ENCODE measurements around the gene CLNK.

DNA sequence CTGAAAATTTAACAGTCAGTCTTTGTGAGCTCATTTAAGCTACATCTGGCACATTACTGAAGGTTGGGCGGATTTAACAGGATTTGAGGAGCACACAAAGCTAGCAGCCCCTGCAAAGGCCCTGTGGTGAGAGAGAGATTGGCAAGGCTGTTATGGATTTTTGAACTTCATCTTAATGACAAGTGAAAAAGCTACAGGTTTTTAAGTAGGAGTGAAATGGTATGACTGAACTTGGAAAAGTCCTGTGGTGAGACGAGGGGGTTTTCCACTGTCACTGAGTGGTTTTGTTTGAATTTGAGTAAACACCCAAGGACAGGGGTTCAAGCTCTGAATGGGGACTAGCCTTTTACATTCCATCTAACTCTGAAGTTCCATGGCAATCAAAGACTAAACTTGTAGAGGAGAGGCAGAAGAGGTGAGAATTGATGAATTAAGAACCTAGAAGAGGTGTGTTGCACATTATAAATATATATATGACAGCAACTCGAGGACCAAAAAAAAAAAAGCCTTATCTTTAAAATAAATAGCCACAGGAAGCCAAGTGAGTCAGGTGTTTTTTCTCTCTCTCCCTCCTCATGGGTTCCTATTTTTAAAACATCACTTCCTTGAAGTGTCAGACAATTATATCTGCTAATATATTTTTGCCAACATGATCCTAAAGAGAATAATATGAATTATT, 47.8 kb upstream of the CLNK start:
- no peak for TF ChIP-seq POLR2A (IDR thresholded peaks at IDR 0.05)
- TF ChIP-seq, protein P1, sequence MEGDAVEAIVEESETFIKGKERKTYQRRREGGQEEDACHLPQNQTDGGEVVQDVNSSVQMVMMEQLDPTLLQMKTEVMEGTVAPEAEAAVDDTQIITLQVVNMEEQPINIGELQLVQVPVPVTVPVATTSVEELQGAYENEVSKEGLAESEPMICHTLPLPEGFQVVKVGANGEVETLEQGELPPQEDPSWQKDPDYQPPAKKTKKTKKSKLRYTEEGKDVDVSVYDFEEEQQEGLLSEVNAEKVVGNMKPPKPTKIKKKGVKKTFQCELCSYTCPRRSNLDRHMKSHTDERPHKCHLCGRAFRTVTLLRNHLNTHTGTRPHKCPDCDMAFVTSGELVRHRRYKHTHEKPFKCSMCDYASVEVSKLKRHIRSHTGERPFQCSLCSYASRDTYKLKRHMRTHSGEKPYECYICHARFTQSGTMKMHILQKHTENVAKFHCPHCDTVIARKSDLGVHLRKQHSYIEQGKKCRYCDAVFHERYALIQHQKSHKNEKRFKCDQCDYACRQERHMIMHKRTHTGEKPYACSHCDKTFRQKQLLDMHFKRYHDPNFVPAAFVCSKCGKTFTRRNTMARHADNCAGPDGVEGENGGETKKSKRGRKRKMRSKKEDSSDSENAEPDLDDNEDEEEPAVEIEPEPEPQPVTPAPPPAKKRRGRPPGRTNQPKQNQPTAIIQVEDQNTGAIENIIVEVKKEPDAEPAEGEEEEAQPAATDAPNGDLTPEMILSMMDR (IDR thresholded peaks at IDR 0.05), result no peak
